ENCODE results near the gene HGF.

HGF gene

GRCh38 chr7:81676813-81677212 lies 93.0 kb downstream of the HGF start:
- DNase-seq: no peak

GRCh38 chr7:81676105-81676811 lies 93.6 kb downstream of the HGF start:
- no peak for DNase-seq

GRCh38 chr7:81674431-81674830 lies 95.4 kb downstream of the HGF start:
- no peak for DNase-seq

- no peak for DNase-seq
Measured at GRCh38 chr7:81672872-81673271, 97.0 kb downstream of the HGF start.

- no peak for DNase-seq
Measured at GRCh38 chr7:81669476-81670105, 100.3 kb downstream of the HGF start.

GRCh38 chr7:81666209-81666608 lies 103.6 kb downstream of the HGF start:
- no peak for DNase-seq

GRCh38 chr7:81665236-81665635 lies 104.6 kb downstream of the HGF start:
- no peak for DNase-seq

GRCh38 chr7:81664304-81664703 lies 105.5 kb downstream of the HGF start:
- no peak for DNase-seq

GRCh38 chr7:81662531-81662930 lies 107.3 kb downstream of the HGF start:
- no peak for DNase-seq

- no peak for DNase-seq
Measured at GRCh38 chr7:81659697-81660395, 110.0 kb downstream of the HGF start.

- no peak for DNase-seq
Measured at GRCh38 chr7:81657551-81657950, 112.3 kb downstream of the HGF start.

- DNase-seq: no peak
Measured at GRCh38 chr7:81655271-81655670, 114.6 kb downstream of the HGF start.

GRCh38 chr7:81652225-81652624 lies 117.6 kb downstream of the HGF start:
- no peak for DNase-seq

All from activated naive CD4-positive, alpha-beta T cell treated with anti-CD3 and anti-CD28 coated beads, Interleukin-2, amount 50 U/mL, for 16 hours (primary cell).